ENCODE measurements around the gene LRRC8E. TPM values are rescaled to one million over a fixed set of nuclear protein-coding genes. Genes with fewer than 3 reads are reported as not detected.

The LRRC8E gene
- total RNA-seq (1 to 10 TPM in 2 of 4 donors, under 1 TPM in 2; 0.93 to 1.2 (median 0.97) TPM), polyA plus RNA-seq (0.36 TPM)
- long read RNA-seq, donor 1, partial matches to known transcripts, result 0 of 4 reads
- long read RNA-seq, donor 1, other reads (novel, unspliced or antisense), result 2 of 4 reads
- long read RNA-seq, donor 2, partial matches to known transcripts, result 0 of 1 reads
- long read RNA-seq, donor 2, other reads (novel, unspliced or antisense), result 0 of 1 reads
- long read RNA-seq, donor 3, transcript LRRC8E-201 (3 exons, 3,595 nt), result major isoform, 10 of 11 reads
- long read RNA-seq, donor 3, partial matches to known transcripts, result 0 of 11 reads
- long read RNA-seq, donor 3, other reads (novel, unspliced or antisense), result 1 of 11 reads
- long read RNA-seq, donor 4, partial matches to known transcripts, result 0 of 4 reads
- long read RNA-seq, donor 4, other reads (novel, unspliced or antisense), result 0 of 4 reads

GRCh38 chr19:7888145-7888825, at the start of gene LRRC8E:
TSS of gene LRRC8E (plus strand) at chr19:7888510. CDS start at chr19:7895604, 7,094 bp downstream.
- intact Hi-C loops (cut with DNase I), result no loop called here
- Histone ChIP-seq H3K27ac (ENCODE audit: low read length) (no peak within 1 kb of the TSS), H3K27me3 (ENCODE audit: control insufficient read depth, insufficient read depth) (no peaks in the 10 kb centered on the region), H3K9me3 (ENCODE audit: control insufficient read depth, low read length) (no peaks in the 10 kb centered on the region), H3K4me1 (ENCODE audit: control insufficient read depth, insufficient read depth, low read length) (no peaks in the 10 kb centered on the region), H3K4me3 (ENCODE audit: low read length) (peak within 1 kb of the TSS; percentile 38)
- DNase-seq, result peak in 2 of 3 donors; percentile 51 to 78
- ATAC-seq, result peak; percentile 86 to 90
- 10% methylated on average over 53 of the region's 53 CpGs for WGBS

DNA sequence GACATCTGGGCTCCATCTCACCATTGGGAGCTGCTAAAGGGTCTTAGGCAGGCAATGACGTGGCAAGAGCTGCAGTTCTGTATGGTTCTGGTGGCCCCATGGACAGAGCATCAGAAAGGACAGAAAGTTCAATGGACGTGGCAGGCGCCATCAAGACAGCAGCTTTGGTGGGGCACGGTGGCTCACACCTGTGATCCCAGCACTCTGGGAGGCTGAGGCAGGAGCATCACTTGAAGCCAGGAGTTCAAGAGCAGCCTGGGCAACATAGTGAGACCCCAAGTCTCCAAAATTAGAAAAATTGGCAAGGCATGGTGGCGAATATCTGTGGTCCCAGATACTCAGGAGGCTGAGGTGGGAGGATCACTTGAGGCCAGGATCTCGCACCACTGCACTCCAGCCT, 48.8 kb upstream of the LRRC8E start:
- intact Hi-C loops (cut with DNase I), result no loop called here
- WGBS, result 92% methylated on average over 6 of the region's 6 CpGs

DNA sequence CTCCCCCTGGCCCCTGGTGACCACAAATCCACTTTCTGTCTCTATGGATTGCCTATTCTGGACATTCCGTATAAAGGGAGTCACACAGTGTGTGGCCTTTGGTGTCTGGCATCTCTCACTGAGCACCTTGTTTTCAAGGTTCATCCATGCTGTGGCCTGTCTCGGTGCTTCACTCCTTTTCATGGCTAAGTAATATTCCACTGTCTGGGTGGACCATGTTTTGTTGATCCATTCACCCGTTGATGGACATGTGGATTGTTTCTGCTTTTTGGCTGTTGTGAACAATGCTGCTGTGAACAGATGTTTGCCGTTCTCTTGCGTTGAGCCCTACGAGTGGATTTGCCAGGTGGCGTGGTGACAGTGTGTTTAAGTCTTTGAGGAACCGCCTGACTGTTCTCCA, 47.7 kb upstream of the LRRC8E start:
- H3K9me3 ChIP-seq (ENCODE audit: control insufficient read depth, low read length), result no peaks in the 10 kb centered on the region
- no peak overlapping the region for H3K27ac ChIP-seq (ENCODE audit: low read length)
- no peaks in the 10 kb centered on the region for H3K4me1 ChIP-seq (ENCODE audit: control insufficient read depth, insufficient read depth, low read length)
- ATAC-seq (no peak), DNase-seq (no peak)
- H3K4me3 ChIP-seq (ENCODE audit: low read length), result no peak overlapping the region
- intact Hi-C loops (cut with DNase I), result no loop called here
- H3K27me3 ChIP-seq (ENCODE audit: control insufficient read depth, insufficient read depth), result no peaks in the 10 kb centered on the region
- 84% methylated on average over 8 of the region's 8 CpGs for WGBS

More for the DNA sequence above, 48.8 kb upstream of the LRRC8E start:
- Histone ChIP-seq H3K4me1 (ENCODE audit: control insufficient read depth, insufficient read depth, low read length) (no peaks in the 10 kb centered on the region), H3K4me3 (ENCODE audit: low read length) (no peak overlapping the region), H3K27ac (ENCODE audit: low read length) (no peak overlapping the region), H3K9me3 (ENCODE audit: control insufficient read depth, low read length) (no peaks in the 10 kb centered on the region), H3K27me3 (ENCODE audit: control insufficient read depth, insufficient read depth) (no peaks in the 10 kb centered on the region)
- DNase-seq, result no peak
- ATAC-seq, result no peak

GRCh38 chr19:7841751-7842660, 46.3 kb upstream of the LRRC8E start:
- DNase-seq, result no peak
- no peaks in the 10 kb centered on the region for H3K9me3 ChIP-seq (ENCODE audit: control insufficient read depth, low read length)
- no peaks in the 10 kb centered on the region for H3K4me1 ChIP-seq (ENCODE audit: control insufficient read depth, insufficient read depth, low read length)
- no peak for ATAC-seq
- no peak overlapping the region for H3K4me3 ChIP-seq (ENCODE audit: low read length)
- WGBS, result 92% methylated on average over 11 of the region's 11 CpGs
- intact Hi-C loops (cut with DNase I), result no loop called here
- no peak overlapping the region for H3K27ac ChIP-seq (ENCODE audit: low read length)
- H3K27me3 ChIP-seq (ENCODE audit: control insufficient read depth, insufficient read depth), result no peaks in the 10 kb centered on the region

- no peaks in the 10 kb centered on the region for H3K4me1 ChIP-seq (ENCODE audit: control insufficient read depth, insufficient read depth, low read length)
- DNase-seq (no peak), ATAC-seq (no peak)
- intact Hi-C loops (cut with DNase I), result no loop called here
- no peaks in the 10 kb centered on the region for H3K27me3 ChIP-seq (ENCODE audit: control insufficient read depth, insufficient read depth)
- no peaks in the 10 kb centered on the region for H3K9me3 ChIP-seq (ENCODE audit: control insufficient read depth, low read length)
- no peak overlapping the region for H3K27ac ChIP-seq (ENCODE audit: low read length)
- H3K4me3 ChIP-seq (ENCODE audit: low read length), result no peak overlapping the region
- 96% methylated on average over 12 of the region's 12 CpGs for WGBS
Measured at GRCh38 chr19:7842661-7843294, 45.5 kb upstream of the LRRC8E start.

DNA sequence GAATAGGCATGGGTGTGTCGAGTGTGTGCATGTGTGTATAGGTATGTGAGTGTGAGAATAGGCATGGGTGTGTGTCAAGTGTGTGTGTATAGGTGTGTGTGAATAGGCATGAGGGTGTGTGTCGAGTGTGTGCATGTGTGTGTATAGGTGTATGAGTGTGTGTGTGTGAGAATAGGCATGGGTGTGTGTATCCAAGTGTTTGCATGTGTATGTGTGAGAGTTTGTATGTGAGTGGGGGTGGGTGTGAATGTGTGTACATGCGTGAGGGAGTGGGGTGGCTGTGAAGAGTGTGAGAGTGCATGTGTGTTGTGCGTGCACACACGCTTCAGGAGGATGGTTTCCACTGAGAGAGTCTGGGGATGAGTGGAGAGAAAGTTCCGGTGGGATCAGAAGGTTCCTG, 44.8 kb upstream of the LRRC8E start:
- no peak for ATAC-seq
- 93% methylated on average over 6 of the region's 6 CpGs for WGBS

DNA sequence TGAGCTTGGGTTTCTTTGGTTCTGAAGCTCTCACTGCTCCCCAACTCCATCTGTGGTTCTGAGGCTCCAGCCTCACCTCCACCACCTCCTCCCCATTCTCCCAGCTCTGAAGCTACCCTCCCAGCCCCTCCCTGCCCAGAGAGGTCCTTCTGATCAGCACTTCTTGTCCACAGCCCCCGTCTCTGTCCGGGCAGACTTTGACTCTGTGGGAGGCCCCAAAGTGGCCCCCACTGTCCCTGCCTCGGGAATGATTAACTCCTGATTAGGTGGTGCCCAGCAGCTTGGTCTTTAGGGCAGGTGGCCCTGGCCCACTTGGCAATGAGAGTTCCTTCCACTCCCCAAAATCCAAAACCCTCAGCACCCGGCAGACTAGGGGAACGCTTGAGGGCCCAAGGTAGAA, 43.9 kb upstream of the LRRC8E start:
- Histone ChIP-seq H3K4me1 (ENCODE audit: control insufficient read depth, insufficient read depth, low read length) (no peaks in the 10 kb centered on the region), H3K27ac (ENCODE audit: low read length) (no peak overlapping the region), H3K4me3 (ENCODE audit: low read length) (no peak overlapping the region), H3K27me3 (ENCODE audit: control insufficient read depth, insufficient read depth) (no peaks in the 10 kb centered on the region), H3K9me3 (ENCODE audit: control insufficient read depth, low read length) (no peaks in the 10 kb centered on the region)
- WGBS, result 86% methylated on average over 5 of the region's 5 CpGs
- intact Hi-C loops (cut with DNase I), result no loop called here
- ATAC-seq, result no peak
- no peak for DNase-seq

More for the DNA sequence above, 44.8 kb upstream of the LRRC8E start:
- DNase-seq, result no peak
- no peaks in the 10 kb centered on the region for H3K9me3 ChIP-seq (ENCODE audit: control insufficient read depth, low read length)
- no peak overlapping the region for H3K27ac ChIP-seq (ENCODE audit: low read length)
- H3K4me3 ChIP-seq (ENCODE audit: low read length), result no peak overlapping the region
- H3K4me1 ChIP-seq (ENCODE audit: control insufficient read depth, insufficient read depth, low read length), result no peaks in the 10 kb centered on the region
- H3K27me3 ChIP-seq (ENCODE audit: control insufficient read depth, insufficient read depth), result no peaks in the 10 kb centered on the region
- intact Hi-C loops (cut with DNase I), result no loop called here

DNA sequence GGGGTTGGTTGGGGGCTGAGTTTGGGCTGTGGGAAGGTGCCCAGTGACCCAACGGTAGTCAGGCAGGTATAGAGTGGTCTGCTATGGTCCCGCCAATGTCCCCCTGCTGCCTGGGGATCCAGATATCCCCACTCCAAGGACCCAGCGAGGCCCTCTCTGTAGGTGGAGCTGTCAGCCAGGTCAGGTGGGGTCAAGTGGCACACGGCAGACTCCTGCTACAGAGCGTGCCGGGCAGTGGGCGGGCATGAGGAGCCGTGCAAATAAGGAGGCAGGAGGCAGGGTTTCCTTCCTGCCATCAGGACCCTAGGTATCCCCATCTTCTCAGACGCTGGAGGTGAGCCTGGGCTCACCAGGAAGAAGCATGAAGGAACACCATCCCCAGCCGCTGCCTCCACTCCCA, 43.4 kb upstream of the LRRC8E start:
- 81% methylated on average over 10 of the region's 10 CpGs for WGBS
- no peaks in the 10 kb centered on the region for H3K27me3 ChIP-seq (ENCODE audit: control insufficient read depth, insufficient read depth)
- H3K9me3 ChIP-seq (ENCODE audit: control insufficient read depth, low read length), result no peaks in the 10 kb centered on the region
- no peaks in the 10 kb centered on the region for H3K4me1 ChIP-seq (ENCODE audit: control insufficient read depth, insufficient read depth, low read length)
- H3K27ac ChIP-seq (ENCODE audit: low read length), result no peak overlapping the region
- intact Hi-C loops (cut with DNase I), result no loop called here
- no peak overlapping the region for H3K4me3 ChIP-seq (ENCODE audit: low read length)
- ATAC-seq, result no peak
- DNase-seq, result no peak

DNA sequence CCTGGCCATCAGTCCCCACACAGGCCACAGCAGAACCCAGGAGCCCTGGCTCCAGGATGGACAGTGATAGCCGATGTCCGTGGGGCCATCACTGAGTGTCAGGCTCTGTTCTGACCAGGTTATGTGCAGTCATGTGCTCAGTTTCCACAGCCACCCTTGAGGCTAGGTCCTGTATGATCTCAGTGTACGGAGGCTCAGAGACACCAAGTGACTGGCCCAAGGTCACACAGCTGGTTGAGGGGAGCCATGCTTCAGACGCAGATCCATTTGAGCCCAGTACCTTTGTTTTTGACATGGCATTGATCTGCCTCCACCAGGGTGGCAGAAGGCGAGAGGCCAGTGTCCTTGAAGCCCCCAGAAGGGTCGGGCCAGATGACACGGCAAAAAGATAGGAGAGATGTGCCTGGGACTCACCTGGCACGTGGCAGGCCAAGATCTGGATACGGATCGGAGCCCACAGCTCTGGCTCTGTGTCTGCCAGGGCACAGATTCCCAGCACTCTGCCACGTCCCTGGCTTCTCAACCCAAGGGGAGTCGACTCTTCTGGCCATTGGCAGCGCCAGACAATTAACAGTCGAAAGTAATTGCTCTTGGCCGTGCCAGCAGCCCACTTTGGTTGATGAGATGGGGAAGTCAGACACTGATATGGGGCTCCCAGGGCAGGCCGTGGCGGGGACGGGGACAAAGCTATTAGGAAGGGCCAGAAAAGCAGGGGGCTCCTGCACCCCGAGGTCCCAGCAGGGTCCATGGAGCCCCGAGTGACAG, 42.7 kb upstream of the LRRC8E start:
- no peak for DNase-seq
- no peak overlapping the region for H3K4me3 ChIP-seq (ENCODE audit: low read length)
- ATAC-seq, result no peak
- no peak overlapping the region for H3K27ac ChIP-seq (ENCODE audit: low read length)
- no peaks in the 10 kb centered on the region for H3K9me3 ChIP-seq (ENCODE audit: control insufficient read depth, low read length)
- no peaks in the 10 kb centered on the region for H3K4me1 ChIP-seq (ENCODE audit: control insufficient read depth, insufficient read depth, low read length)
- WGBS, result 86% methylated on average over 20 of the region's 20 CpGs
- intact Hi-C loops (cut with DNase I), result no loop called here
- no peaks in the 10 kb centered on the region for H3K27me3 ChIP-seq (ENCODE audit: control insufficient read depth, insufficient read depth)

GRCh38 chr19:7846155-7846646, 42.1 kb upstream of the LRRC8E start:
- Histone ChIP-seq H3K9me3 (ENCODE audit: control insufficient read depth, low read length) (no peaks in the 10 kb centered on the region), H3K4me3 (ENCODE audit: low read length) (no peak overlapping the region), H3K27ac (ENCODE audit: low read length) (no peak overlapping the region), H3K27me3 (ENCODE audit: control insufficient read depth, insufficient read depth) (no peaks in the 10 kb centered on the region), H3K4me1 (ENCODE audit: control insufficient read depth, insufficient read depth, low read length) (no peaks in the 10 kb centered on the region)
- ATAC-seq (no peak), DNase-seq (no peak)
- intact Hi-C loops (cut with DNase I), result no loop called here
- 83% methylated on average over 19 of the region's 19 CpGs for WGBS
